Sigmoid colon (tissue), 4 donors: ENCODE data around the gene ELFN1.

Experiments
- CTCF ChIP-seq, 4 experiments: fragments of 450-650 bp in 3 of 4; fragments of 200-600 bp in 1 of 4; IDR thresholded peaks; one replicate each; pipeline ENCODE4 v1.5.1; 2016 to 2019; ENCODE audit warnings: antibody characterized with exemption in 4 of 4, mild to moderate bottlenecking in 3 of 4, moderate library complexity in 2 of 4
- EP300 ChIP-seq, 4 donors: sonication (generic); formaldehyde crosslinking; IDR thresholded peaks; one replicate each; pipeline ENCODE4 v1.6.1; 2017; ENCODE audit warnings: antibody characterized with exemption in 4 of 4
- POLR2A ChIP-seq, 2 donors: fragments of 450-650 bp; IDR thresholded peaks; one replicate each; pipeline ENCODE4 v1.6.1; 2016; ENCODE audit warnings: antibody characterized with exemption in 2 of 2, mild to moderate bottlenecking in 2 of 2, moderate library complexity in 2 of 2

- TF ChIP-seq CTCF (IDR thresholded peaks at IDR 0.05) (no peak), EP300 (IDR thresholded peaks at IDR 0.05) (no peak), POLR2A (IDR thresholded peaks at IDR 0.05) (no peak)
Observed at GRCh38 chr7:1735262-1735661, 65.2 kb downstream of the ELFN1 start.
